Endodermal cell (in vitro differentiated cells): ENCODE measurements around the gene SUN1. TPM values are rescaled to one million over a fixed set of nuclear protein-coding genes. Genes with fewer than 3 reads are reported as not detected.

Experiments used
- DNase-seq: peaks from one replicate; pipeline ENCODE4 v3.0.0-alpha.2; 2017
- H3K27ac ChIP-seq: 2 replicates; pipeline ENCODE4 v1.5.1; 2013; ENCODE audit warnings: mild to moderate bottlenecking, low read depth, low read length, moderate library complexity
- H3K27me3 ChIP-seq: 2 replicates; pipeline ENCODE4 v1.6.1; 2013; ENCODE audit warnings: mild to moderate bottlenecking, low read length, moderate library complexity; ENCODE audit not compliant: insufficient read depth, control insufficient read depth, poor library complexity, severe bottlenecking
- H3K36me3 ChIP-seq: 2 replicates; pipeline ENCODE4 v1.7.0; 2013; ENCODE audit warnings: mild to moderate bottlenecking, low read length, moderate library complexity; ENCODE audit not compliant: control insufficient read depth, insufficient read depth
- H3K4me1 ChIP-seq: one replicate; pipeline ENCODE4 v1.7.0; 2013; ENCODE audit warnings: low read length; ENCODE audit not compliant: control insufficient read depth, insufficient read depth
- H3K4me3 ChIP-seq: 2 replicates; pipeline ENCODE4 v1.5.1; 2013; ENCODE audit warnings: mild to moderate bottlenecking, low read length, moderate library complexity
- H3K9ac ChIP-seq: 2 replicates; pipeline ENCODE4 v1.6.1; 2013; ENCODE audit warnings: mild to moderate bottlenecking, low read length, moderate library complexity; ENCODE audit not compliant: poor library complexity, severe bottlenecking; ENCODE audit errors: extremely low read depth
- H3K9me3 ChIP-seq: 2 replicates; pipeline ENCODE4 v1.6.1; 2013; ENCODE audit warnings: mild to moderate bottlenecking, low read length, moderate library complexity; ENCODE audit not compliant: control insufficient read depth
- H3K27ac Mint-ChIP-seq: 2 replicates; pipeline ENCODE4 v1.8.0; 2020; ENCODE audit warnings: mixed read lengths
- H3K27me3 Mint-ChIP-seq: 2 replicates; pipeline ENCODE4 v1.8.0; 2021; ENCODE audit warnings: mild to moderate bottlenecking, mixed read lengths; ENCODE audit not compliant: insufficient read depth
- H3K36me3 Mint-ChIP-seq: 2 replicates; pipeline ENCODE4 v1.8.0; 2020; ENCODE audit warnings: low read depth, mixed read lengths
- H3K4me1 Mint-ChIP-seq: 2 replicates; pipeline ENCODE4 v1.8.0; 2020; ENCODE audit warnings: mixed read lengths
- H3K4me3 Mint-ChIP-seq: 2 replicates; pipeline ENCODE4 v1.8.0; 2020; ENCODE audit warnings: mild to moderate bottlenecking, moderate library complexity, mixed read lengths
- H3K9me3 Mint-ChIP-seq: 2 replicates; pipeline ENCODE4 v1.8.0; 2020; ENCODE audit warnings: mild to moderate bottlenecking, mixed read lengths
- CTCF ChIP-seq: fragments of 200-600 bp; sonication (generic); conservative IDR thresholded peaks from 2 replicates; pipeline ENCODE4 v1.5.0; 2021; ENCODE audit warnings: antibody characterized with exemption, mild to moderate bottlenecking
- WGBS, 2 experiments: methylation state at CpG; one replicate each; pipeline versions ENCODE4 v1.1.5 to v1.1.7; 2013; ENCODE audit warnings: missing lambda C conversion rate in 2 of 2, mixed read lengths in 1 of 2; ENCODE audit not compliant: insufficient coverage in 1 of 2, insufficient read length in 1 of 2; 5-methylcytosine and 5-hydroxymethylcytosine counted together
- total RNA-seq, 2 donors: library from RNA; stranded (reverse); fragmentation: NEBNext Ultra II Directional in 1 of 2; extraction: Animal tissue kit (Norgen Biotek cat#: 25700) in 1 of 2; gene quantifications; 2 replicates in 1 of 2; 3 replicates in 1 of 2; pipeline ENCODE4 v1.2.1, GENCODE V29; 2021

Gene SUN1
- total RNA-seq, 2 donors from 2014 or later, result 133 to 136 TPM

DNA sequence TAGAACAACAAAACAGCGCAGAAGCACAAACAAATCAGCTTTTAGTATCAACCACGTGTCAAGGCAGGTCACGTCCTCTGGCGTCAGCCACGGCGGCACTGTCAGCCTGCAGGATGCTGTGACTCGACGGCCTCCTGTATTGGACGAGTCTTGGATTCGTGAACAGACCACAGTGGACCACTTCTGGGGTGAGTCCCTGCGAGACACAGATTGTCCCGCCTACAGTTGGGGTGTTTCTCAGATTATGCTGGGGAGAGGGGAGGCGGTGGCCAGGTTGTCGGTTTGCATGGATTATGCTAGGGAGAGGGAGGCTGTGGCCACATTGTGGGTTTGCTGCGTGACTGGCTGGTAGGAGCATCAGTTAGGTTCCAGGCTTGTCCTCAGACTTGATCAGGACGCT is 9.7 kb downstream of the SUN1 start:
- 91 to 95% methylated on average over 12 to 16 of the region's 16 CpGs for WGBS, 2 experiments
- H3K36me3 Mint-ChIP-seq, result peaks cover 81% of the 10 kb centered on the region
- peaks cover 80% of the 10 kb centered on the region for H3K36me3 ChIP-seq

DNA sequence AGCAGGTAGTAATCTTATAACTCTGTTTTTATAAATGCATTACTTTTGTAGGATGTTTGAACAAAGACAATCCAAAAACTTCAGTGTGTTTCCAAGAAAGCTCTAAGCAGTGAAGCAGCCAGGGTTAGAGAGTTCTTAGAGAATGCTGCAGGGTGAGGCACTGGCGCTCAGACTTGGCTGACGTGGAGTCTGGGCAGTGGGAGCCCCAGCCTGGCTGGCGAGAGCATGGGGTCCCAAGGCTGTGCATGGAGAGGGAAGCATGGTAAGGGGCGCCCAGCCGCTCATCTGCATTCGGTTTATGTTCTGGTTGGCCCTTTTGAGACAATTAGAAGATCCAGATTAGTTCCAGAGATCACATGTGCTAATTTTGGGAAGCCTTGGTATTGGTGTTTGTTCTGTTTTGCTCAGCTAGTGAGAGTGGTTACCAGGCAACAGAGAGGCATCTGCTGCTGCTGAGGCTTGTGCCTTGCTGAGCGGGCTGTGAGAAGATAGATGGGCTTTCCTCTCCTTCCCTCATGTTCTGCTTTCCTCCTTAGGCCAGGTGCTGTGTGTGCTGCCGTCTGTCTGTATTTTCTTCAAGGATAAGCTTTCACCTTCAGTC is 10.3 kb downstream of the SUN1 start:
- H3K27ac Mint-ChIP-seq, result peak overlapping the region; percentile 21
- peaks cover 77% of the 10 kb centered on the region for H3K36me3 Mint-ChIP-seq

More for the DNA sequence above, 9.7 kb downstream of the SUN1 start:
- H3K4me3 Mint-ChIP-seq, result no peak overlapping the region
- no peaks in the 10 kb centered on the region for H3K27me3 ChIP-seq
- no peak overlapping the region for H3K9ac ChIP-seq
- no peak for DNase-seq
- peak overlapping the region; percentile 95 for H3K27ac ChIP-seq
- H3K4me1 ChIP-seq, result no peaks in the 10 kb centered on the region
- H3K4me1 Mint-ChIP-seq, result peaks cover 6% of the 10 kb centered on the region
- TF ChIP-seq CTCF, result no peak
- no peaks in the 10 kb centered on the region for H3K9me3 Mint-ChIP-seq
- H3K27ac Mint-ChIP-seq, result peak overlapping the region; percentile 21
- H3K4me3 ChIP-seq, result no peak overlapping the region
- no peaks in the 10 kb centered on the region for H3K9me3 ChIP-seq
- H3K27me3 Mint-ChIP-seq, result no peaks in the 10 kb centered on the region

DNA sequence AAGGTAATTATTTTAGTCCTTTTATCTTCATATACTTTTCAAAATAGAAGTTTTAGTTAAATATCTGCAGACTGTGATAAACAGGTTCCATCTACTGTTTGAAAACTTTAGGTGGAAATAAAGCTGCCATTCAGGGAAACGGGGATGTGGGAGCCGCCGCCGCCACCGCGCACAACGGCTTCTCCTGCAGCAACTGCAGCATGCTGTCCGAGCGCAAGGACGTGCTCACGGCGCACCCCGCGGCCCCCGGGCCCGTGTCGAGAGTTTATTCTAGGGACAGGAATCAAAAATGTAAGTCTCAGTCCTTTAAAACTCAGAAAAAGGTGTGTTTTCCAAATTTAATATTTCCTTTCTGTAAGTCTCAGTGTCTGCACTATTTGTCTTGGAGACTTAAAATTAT is 11.0 kb downstream of the SUN1 start:
- no peak overlapping the region for H3K4me3 ChIP-seq
- H3K4me1 ChIP-seq, result no peaks in the 10 kb centered on the region
- H3K27ac Mint-ChIP-seq, result no peak overlapping the region
- no peaks in the 10 kb centered on the region for H3K27me3 ChIP-seq
- H3K4me1 Mint-ChIP-seq, result no peaks in the 10 kb centered on the region
- H3K9me3 ChIP-seq, result no peaks in the 10 kb centered on the region
- peaks cover 2% of the 10 kb centered on the region for H3K9me3 Mint-ChIP-seq
- TF ChIP-seq CTCF, result no peak
- H3K36me3 Mint-ChIP-seq, result peaks cover 76% of the 10 kb centered on the region
- WGBS, 2 experiments, result 91 to 93% methylated on average over 17 of the region's 17 CpGs
- no peak overlapping the region for H3K9ac ChIP-seq
- no peak overlapping the region for H3K4me3 Mint-ChIP-seq
- peak overlapping the region; percentile 95 for H3K27ac ChIP-seq
- DNase-seq, result no peak
- H3K27me3 Mint-ChIP-seq, result no peaks in the 10 kb centered on the region
- peaks cover 72% of the 10 kb centered on the region for H3K36me3 ChIP-seq

More for the DNA sequence above, 10.3 kb downstream of the SUN1 start:
- Histone ChIP-seq H3K4me1 (no peaks in the 10 kb centered on the region), H3K27ac (peak overlapping the region; percentile 95), H3K36me3 (peaks cover 74% of the 10 kb centered on the region), H3K9ac (no peak overlapping the region), H3K9me3 (no peaks in the 10 kb centered on the region), H3K4me3 (no peak overlapping the region), H3K27me3 (no peaks in the 10 kb centered on the region)
- no peak for TF ChIP-seq CTCF
- Mint-ChIP-seq H3K4me1 (peaks cover under 1% of the 10 kb centered on the region), H3K4me3 (no peak overlapping the region), H3K9me3 (no peaks in the 10 kb centered on the region), H3K27me3 (no peaks in the 10 kb centered on the region)
- WGBS, 2 experiments, result 80 to 93% methylated on average over 8 of the region's 8 CpGs
- no peak for DNase-seq
